GM18499 (cell line): Measurements from ENCODE around the gene DENND1B.

Source experiments
- ATAC-seq: cut with Tn5 transposase; IDR thresholded peaks from one replicate; pipeline ENCODE4 v1.9.1; 2021; ENCODE audit warnings: moderate number of reproducible peaks; ENCODE audit not compliant: insufficient read depth, unreplicated experiment

The DENND1B gene

DNA sequence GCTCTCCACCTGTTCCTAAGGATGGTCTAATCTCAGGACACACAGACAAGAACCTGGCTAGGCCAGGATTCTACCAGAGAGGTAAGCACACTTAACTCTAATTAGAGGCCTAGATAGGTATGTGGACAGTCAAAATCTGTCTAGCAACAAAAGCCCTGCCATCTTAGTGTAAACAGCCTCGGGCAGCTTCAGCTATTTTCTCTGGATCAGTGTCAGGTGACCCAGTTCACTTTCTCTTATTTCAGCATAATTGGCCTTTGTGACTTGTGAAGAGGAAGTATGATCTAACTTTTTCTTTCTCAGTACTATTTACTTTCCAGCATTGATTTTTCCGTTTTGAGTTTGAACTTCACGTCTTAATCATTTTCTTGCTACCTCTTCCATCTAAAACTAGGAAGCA, 289.5 kb downstream of the DENND1B start:
- ATAC-seq, result no peak

DNA sequence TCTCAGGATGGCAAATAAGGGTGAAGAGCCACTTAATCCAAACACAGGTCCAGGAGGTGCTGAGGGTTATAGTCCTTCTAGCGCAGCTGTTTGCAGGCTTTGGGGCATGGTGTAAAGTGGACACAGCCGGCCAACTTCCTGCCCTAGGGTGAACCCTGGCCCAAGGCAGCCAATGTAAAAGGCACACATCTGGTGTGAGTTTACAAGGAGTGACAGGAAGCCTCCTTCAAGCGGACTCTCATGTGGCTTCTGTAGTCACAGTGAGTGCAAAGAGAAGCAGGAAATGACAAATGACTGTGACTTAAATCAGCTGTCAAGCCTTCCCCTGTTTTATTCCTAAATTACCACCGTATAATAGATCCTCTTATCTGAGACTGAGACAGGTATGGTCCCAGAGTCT, 294.2 kb downstream of the DENND1B start:
- no peak for ATAC-seq

DNA sequence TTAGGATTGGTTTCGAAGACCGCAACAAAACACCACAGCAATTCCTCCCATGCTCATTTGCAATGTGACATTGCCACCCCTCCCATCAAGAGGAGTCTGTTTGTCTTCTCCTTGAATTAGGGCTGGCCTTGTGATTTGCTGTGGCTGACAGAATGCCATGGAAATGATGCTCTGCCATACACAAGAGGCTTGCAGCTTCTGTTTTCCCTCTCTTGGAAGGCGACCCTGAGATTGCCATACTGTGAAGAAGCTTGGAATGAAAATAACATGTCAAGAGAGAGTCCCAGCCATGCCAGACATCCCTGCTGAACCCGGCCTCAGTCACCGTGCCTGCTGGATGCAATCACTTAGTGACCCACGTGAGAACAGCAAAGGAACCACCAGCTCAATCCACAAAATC, 294.8 kb downstream of the DENND1B start:
- no peak for ATAC-seq

DNA sequence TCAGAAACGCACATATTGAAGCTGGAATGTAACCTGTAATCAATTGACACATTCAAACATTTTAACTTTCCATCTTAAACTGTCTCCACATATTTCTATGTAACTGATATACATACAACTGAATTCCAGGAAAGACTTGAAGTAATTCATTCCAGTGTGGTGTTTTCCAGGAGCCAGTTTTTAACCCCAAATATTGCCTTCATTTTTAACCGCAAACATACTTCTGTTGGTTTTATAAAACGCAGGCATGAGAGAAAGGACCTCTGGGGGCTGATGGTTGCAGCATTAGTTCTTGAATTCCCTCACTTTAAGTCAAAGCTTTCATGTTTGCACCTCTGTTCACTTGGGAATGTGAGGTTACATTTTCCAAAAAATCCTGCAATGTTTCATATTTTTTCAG, 303.1 kb downstream of the DENND1B start:
- no peak for ATAC-seq

DNA sequence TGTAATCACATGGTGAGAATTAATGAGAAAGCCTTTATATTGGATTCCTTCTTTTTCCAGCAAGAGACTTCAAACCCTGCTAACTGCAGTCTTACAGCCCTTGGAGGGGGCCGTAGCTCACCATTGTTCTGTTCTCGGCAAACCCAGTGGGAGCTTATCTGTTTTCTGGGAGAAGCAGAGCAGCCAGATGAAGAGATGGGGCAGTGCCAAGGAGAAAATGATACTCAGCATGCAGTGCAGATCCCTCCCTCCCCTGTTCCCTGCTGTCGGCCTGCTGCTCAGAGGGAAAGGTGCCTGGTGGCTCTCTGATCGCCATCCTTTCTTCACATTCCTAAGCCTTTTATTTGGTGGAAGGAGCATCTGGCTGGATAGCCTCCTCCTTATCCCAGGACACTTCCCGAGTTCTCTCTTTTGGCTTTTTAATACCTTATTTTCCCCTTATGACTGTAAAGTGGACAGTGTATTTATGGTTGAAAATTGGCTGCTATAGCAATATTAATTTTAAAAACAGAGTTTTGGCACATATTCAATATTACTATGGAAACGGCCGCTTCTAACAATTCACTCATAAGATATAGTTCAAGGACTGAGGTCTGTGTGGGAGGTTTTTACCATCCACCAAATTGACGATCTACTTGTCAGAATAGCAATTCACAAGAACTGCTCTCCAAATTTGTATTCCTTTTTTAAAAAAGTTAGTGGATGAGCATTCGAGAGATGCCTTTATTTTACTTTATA, 303.9 kb downstream of the DENND1B start:
- ATAC-seq, result no peak

DNA sequence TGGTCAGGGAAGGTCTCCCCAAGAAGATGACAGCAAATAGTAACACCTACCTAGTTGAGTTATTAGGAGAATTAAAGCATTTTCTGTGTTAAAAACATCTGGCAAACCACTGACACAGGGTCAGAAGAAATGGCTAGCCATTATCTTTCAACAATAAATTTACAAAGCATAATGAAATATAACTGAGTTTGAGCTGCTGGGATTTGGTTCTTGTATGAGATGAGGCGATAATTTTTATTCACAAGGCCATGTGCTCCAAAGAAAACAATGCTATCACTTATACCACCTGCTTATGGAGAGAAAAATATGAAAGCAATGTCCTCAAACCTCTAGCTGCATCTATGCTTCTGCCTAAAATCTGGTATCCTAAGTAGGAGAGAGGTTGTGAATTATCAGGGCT, 304.9 kb downstream of the DENND1B start:
- ATAC-seq, result no peak

DNA sequence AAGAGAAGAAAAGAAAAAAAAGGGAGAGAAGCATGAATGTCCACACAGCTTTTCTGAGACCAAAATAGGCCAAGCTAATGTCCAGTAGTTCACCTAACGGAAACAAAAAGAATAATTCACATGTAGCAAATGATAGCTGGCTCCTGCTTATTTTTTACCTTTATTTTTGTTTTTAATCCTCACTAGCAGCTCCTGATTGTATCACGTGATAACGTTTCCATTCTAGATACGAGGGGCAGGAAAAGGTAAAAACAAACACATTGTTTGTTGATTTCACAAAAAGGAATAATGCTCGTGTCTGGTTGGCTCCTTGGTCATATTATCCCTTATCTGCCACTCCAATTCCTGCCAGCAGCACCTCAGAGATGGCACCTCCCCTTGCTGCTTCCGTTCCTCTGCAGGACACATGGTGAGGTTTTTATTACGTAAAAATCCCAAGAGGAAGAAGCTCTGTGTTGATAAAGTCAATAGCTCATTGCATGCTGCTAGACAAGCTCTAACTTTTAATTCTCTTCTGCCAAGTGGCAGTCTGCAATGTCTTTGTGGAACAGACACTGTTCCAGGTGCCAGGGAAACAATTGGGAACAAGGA, 305.6 kb downstream of the DENND1B start:
- ATAC-seq, result no peak

DNA sequence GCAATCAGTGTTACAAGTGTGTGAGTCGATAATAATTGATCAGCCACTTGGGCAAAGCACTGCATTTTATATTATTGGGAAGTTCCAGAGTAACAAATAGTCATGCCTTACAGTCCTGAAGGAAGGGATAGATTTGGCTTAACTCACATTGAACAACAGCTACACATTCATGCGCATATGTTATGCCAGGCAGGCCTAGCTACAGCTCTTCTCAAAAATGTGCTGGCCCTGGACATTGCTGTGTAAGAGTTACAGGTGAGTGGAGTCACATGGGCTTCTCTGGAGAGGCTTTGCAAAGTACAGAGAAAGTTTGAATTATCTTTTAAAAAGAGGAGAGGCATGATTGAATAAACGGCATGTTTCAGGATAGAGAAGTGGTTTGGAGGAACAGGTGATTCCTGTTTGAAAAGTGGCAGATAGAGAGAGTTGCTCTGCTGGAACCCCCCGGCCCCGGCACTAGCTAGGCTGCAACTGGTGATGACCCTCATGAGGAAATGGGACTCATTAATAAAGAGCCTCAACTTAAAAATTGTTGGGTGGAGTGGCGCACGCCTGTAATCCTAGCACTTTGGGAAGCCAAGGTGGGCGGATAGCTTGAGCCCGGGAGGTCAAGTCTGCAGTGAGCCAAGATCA, 306.6 kb downstream of the DENND1B start:
- no peak for ATAC-seq

DNA sequence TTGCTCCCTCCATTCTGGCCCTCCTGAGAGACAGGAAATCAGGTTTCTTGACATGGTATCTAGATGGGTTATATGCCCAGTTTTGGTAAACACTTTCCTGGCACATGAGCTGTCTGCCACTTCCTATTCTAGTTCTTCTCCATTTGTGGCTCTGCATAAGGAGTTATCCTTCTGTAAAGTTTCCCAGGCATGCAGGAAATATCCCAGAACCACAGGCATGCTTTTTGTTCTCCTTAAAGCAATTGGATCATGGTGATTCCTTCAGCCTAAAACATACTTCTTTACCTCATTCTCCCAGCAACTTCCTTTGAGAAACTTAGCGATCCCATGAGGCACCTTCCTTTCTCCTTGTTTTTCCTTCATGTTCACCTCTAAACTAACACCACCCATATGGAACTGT, 307.4 kb downstream of the DENND1B start:
- no peak for ATAC-seq

DNA sequence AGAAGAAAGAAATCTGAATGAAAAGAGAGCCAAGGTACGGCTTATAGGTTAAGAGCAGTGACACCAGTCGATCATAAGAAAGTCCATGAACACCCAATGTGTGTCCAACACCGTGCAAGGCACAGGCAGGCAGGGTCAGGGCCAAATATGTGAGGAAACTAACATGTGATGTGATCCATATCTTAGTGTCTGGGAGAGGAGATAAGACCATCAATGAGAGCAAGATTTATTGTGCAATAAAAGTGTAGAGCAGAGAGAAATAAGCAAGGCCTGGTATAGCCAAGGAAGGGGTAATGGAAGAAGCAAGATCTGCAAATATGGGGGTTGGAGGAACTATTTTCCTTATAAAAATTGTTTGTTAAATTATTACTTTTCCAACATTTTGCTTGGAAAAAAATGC, 308.5 kb downstream of the DENND1B start:
- ATAC-seq, result no peak

DNA sequence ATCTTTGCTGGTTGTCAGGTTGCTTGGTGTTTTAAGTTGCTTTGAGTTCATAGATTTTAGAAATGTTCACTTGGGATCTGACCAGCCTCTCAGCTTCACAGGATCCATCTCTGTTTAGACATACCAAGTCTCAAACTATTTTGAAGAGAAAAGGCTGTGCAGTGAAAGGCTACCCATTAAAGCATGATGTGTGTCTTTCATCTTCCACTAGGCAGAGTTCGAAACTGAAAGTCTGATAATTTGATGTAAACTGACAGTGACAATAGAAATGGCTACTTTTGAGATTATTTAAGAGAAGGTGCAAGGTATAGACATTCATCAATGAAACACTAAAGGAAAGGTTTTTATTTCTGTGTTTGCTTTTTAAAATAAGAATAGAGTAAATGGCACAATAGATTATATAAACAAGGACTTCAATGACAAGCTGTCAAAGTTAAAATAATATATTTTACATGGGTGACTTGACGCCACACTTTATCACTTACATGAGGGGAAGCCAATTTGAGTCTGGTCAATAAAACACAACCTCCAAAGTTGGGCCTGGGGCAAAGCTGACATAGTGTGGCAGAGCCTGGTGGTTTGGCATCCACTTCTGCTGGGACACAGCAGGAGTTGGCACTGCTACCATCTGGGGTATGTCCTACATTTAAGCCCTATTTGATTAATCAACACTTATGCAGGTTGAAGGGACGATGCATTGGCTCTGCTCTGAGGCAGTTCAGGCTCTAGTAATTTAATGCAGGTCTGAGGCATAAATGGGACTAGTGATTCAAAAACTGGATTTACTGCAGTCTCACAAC, 309.6 kb downstream of the DENND1B start:
- ATAC-seq, result no peak

DNA sequence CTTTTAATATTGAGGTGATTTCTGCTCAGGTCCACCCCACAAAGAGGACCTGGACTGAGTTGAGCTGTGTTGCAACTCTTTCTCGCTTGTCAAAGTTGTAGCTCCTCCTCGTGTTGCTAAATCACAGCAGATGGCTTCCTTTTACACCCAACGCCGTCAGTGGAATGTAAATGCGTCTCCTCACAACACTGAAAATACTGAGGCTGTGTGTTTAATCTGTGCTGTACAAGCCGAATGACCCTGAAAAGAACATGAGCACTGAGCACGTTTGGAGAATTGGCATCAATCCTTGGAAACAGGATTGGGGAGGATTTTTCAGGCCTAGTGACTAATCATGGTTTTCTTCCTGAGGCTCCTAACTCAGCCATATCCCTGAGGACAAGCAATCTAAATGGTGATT, 311.2 kb downstream of the DENND1B start:
- ATAC-seq, result no peak

DNA sequence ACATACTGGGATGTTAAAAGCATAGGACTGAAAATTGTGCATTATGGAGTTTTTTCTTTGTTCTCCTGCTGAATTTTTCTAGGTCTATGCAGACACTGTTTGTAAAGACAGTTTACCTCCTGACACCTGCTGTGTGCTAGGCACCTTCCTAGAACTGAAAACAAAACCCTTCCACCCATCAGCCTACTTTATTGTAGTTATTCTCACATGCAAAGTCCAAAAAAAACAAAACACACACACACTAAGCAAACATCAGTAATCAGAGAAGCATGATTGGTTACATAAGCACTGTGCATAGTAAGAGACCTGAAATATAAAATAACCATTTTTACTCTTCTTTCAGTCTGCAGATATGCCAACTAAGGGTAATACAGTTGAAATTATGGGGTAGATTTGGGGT, 312.1 kb downstream of the DENND1B start:
- no peak for ATAC-seq

DNA sequence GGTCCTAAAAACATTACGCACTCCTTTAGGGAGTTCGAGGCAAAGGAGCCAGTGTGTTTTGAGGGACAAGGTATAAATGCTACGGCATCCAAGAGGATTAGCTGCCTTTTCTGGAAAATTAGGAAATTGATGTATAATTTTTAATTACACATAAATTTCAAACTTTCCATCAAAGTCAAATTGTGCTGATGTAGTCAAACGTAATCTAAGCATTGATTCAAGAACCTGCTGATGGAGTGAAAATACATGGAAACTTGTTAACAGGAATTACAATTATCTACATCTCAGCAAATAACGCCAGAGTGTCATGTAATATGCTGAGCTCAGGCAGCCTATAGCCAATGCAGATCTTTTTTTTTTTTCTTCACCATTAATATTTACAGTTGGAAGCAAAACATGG, 312.7 kb downstream of the DENND1B start:
- no peak for ATAC-seq
